Activated naive CD4-positive, alpha-beta T cell treated with anti-CD3 and anti-CD28 coated beads, Interleukin-2, amount 50 U/mL, for 24 hours (primary cell): ENCODE results near the gene CDH22.
A peak's percentile ranks its signal among the peaks of the same experiment; 100 is the strongest.

Experiments used
- H3K27ac Mint-ChIP-seq: one replicate; pipeline ENCODE4 v1.8.0; 2021; ENCODE audit warnings: mild to moderate bottlenecking, mixed read lengths
- H3K27me3 Mint-ChIP-seq: one replicate; pipeline ENCODE4 v1.8.0; 2021; ENCODE audit warnings: mixed read lengths
- H3K36me3 Mint-ChIP-seq: one replicate; pipeline ENCODE4 v1.8.0; 2021; ENCODE audit warnings: mixed read lengths
- H3K4me1 Mint-ChIP-seq: one replicate; pipeline ENCODE4 v1.8.0; 2021; ENCODE audit warnings: mixed read lengths
- H3K4me3 Mint-ChIP-seq: one replicate; pipeline ENCODE4 v1.8.0; 2021; ENCODE audit warnings: mild to moderate bottlenecking, mixed read lengths
- H3K9me3 Mint-ChIP-seq: one replicate; pipeline ENCODE4 v1.8.0; 2021; ENCODE audit warnings: mixed read lengths

Gene CDH22

GRCh38 chr20:46204594-46205186, 103.6 kb downstream of the CDH22 start:
- Mint-ChIP-seq H3K27me3 (peaks cover 26% of the 10 kb centered on the region), H3K9me3 (no peaks in the 10 kb centered on the region), H3K36me3 (no peaks in the 10 kb centered on the region), H3K27ac (no peak overlapping the region), H3K4me1 (peaks cover 17% of the 10 kb centered on the region), H3K4me3 (no peak overlapping the region)

- Mint-ChIP-seq H3K27ac (no peak overlapping the region), H3K4me3 (no peak overlapping the region), H3K4me1 (peaks cover 17% of the 10 kb centered on the region), H3K36me3 (no peaks in the 10 kb centered on the region), H3K27me3 (peaks cover 27% of the 10 kb centered on the region), H3K9me3 (no peaks in the 10 kb centered on the region)
Observed at GRCh38 chr20:46203510-46203837, 104.8 kb downstream of the CDH22 start.

GRCh38 chr20:46202766-46203509, 105.4 kb downstream of the CDH22 start:
- H3K27ac Mint-ChIP-seq, result no peak overlapping the region
- no peaks in the 10 kb centered on the region for H3K9me3 Mint-ChIP-seq
- H3K4me1 Mint-ChIP-seq, result peaks cover 17% of the 10 kb centered on the region
- H3K4me3 Mint-ChIP-seq, result no peak overlapping the region
- H3K27me3 Mint-ChIP-seq, result peaks cover 29% of the 10 kb centered on the region
- H3K36me3 Mint-ChIP-seq, result no peaks in the 10 kb centered on the region

- Mint-ChIP-seq H3K36me3 (no peaks in the 10 kb centered on the region), H3K27ac (no peak overlapping the region), H3K4me1 (peaks cover 9% of the 10 kb centered on the region), H3K9me3 (no peaks in the 10 kb centered on the region), H3K27me3 (peaks cover 30% of the 10 kb centered on the region), H3K4me3 (no peak overlapping the region)
Observed at GRCh38 chr20:46200582-46201570, 107.4 kb downstream of the CDH22 start.

- H3K36me3 Mint-ChIP-seq, result no peaks in the 10 kb centered on the region
- H3K27ac Mint-ChIP-seq, result no peak overlapping the region
- H3K4me1 Mint-ChIP-seq, result no peaks in the 10 kb centered on the region
- H3K9me3 Mint-ChIP-seq, result no peaks in the 10 kb centered on the region
- no peak overlapping the region for H3K4me3 Mint-ChIP-seq
- H3K27me3 Mint-ChIP-seq, result peaks cover 30% of the 10 kb centered on the region
Observed at GRCh38 chr20:46199198-46199597, 109.1 kb downstream of the CDH22 start.

- no peaks in the 10 kb centered on the region for H3K36me3 Mint-ChIP-seq
- no peak overlapping the region for H3K4me3 Mint-ChIP-seq
- no peaks in the 10 kb centered on the region for H3K4me1 Mint-ChIP-seq
- H3K9me3 Mint-ChIP-seq, result no peaks in the 10 kb centered on the region
- H3K27me3 Mint-ChIP-seq, result peaks cover 28% of the 10 kb centered on the region
- no peak overlapping the region for H3K27ac Mint-ChIP-seq
Observed at GRCh38 chr20:46196990-46197389, 111.3 kb downstream of the CDH22 start.

GRCh38 chr20:46195264-46196036, 112.8 kb downstream of the CDH22 start:
- Mint-ChIP-seq H3K9me3 (no peaks in the 10 kb centered on the region), H3K27ac (no peak overlapping the region), H3K27me3 (peaks cover 27% of the 10 kb centered on the region), H3K36me3 (no peaks in the 10 kb centered on the region), H3K4me3 (no peak overlapping the region), H3K4me1 (no peaks in the 10 kb centered on the region)

- Mint-ChIP-seq H3K27ac (peak overlapping the region; percentile 51), H3K36me3 (no peaks in the 10 kb centered on the region), H3K4me1 (no peaks in the 10 kb centered on the region), H3K4me3 (no peak overlapping the region), H3K9me3 (no peaks in the 10 kb centered on the region), H3K27me3 (peaks cover 22% of the 10 kb centered on the region)
Observed at GRCh38 chr20:46194409-46194808, 113.9 kb downstream of the CDH22 start.

GRCh38 chr20:46192376-46192944, 115.8 kb downstream of the CDH22 start:
- peaks cover 13% of the 10 kb centered on the region for H3K27me3 Mint-ChIP-seq
- H3K4me1 Mint-ChIP-seq, result no peaks in the 10 kb centered on the region
- no peak overlapping the region for H3K27ac Mint-ChIP-seq
- no peaks in the 10 kb centered on the region for H3K9me3 Mint-ChIP-seq
- H3K4me3 Mint-ChIP-seq, result no peak overlapping the region
- H3K36me3 Mint-ChIP-seq, result no peaks in the 10 kb centered on the region

- no peaks in the 10 kb centered on the region for H3K36me3 Mint-ChIP-seq
- peaks cover 13% of the 10 kb centered on the region for H3K27me3 Mint-ChIP-seq
- H3K4me1 Mint-ChIP-seq, result no peaks in the 10 kb centered on the region
- H3K4me3 Mint-ChIP-seq, result no peak overlapping the region
- no peaks in the 10 kb centered on the region for H3K9me3 Mint-ChIP-seq
- H3K27ac Mint-ChIP-seq, result no peak overlapping the region
Observed at GRCh38 chr20:46191611-46192010, 116.7 kb downstream of the CDH22 start.

- Mint-ChIP-seq H3K27me3 (peaks cover 11% of the 10 kb centered on the region), H3K4me1 (no peaks in the 10 kb centered on the region), H3K27ac (no peak overlapping the region), H3K36me3 (no peaks in the 10 kb centered on the region), H3K4me3 (no peak overlapping the region), H3K9me3 (no peaks in the 10 kb centered on the region)
Observed at GRCh38 chr20:46191168-46191540, 117.1 kb downstream of the CDH22 start.

- no peak overlapping the region for H3K27ac Mint-ChIP-seq
- peaks cover 11% of the 10 kb centered on the region for H3K27me3 Mint-ChIP-seq
- no peaks in the 10 kb centered on the region for H3K9me3 Mint-ChIP-seq
Observed at GRCh38 chr20:46190478-46191167, 117.7 kb downstream of the CDH22 start.

GRCh38 chr20:46188866-46189541, 119.3 kb downstream of the CDH22 start:
- H3K9me3 Mint-ChIP-seq, result no peaks in the 10 kb centered on the region
- H3K27ac Mint-ChIP-seq, result no peak overlapping the region
- H3K4me1 Mint-ChIP-seq, result no peaks in the 10 kb centered on the region
- H3K36me3 Mint-ChIP-seq, result no peaks in the 10 kb centered on the region
- no peak overlapping the region for H3K4me3 Mint-ChIP-seq
- H3K27me3 Mint-ChIP-seq, result peaks cover 10% of the 10 kb centered on the region

More at GRCh38 chr20:46190478-46191167, 117.7 kb downstream of the CDH22 start:
- Mint-ChIP-seq H3K4me1 (no peaks in the 10 kb centered on the region), H3K4me3 (no peak overlapping the region), H3K36me3 (no peaks in the 10 kb centered on the region)

GRCh38 chr20:46186210-46186609, 122.1 kb downstream of the CDH22 start:
- H3K27ac Mint-ChIP-seq, result no peak overlapping the region
- H3K4me1 Mint-ChIP-seq, result no peaks in the 10 kb centered on the region
- H3K4me3 Mint-ChIP-seq, result no peak overlapping the region
- no peaks in the 10 kb centered on the region for H3K9me3 Mint-ChIP-seq
- H3K27me3 Mint-ChIP-seq, result peaks cover 11% of the 10 kb centered on the region
- H3K36me3 Mint-ChIP-seq, result no peaks in the 10 kb centered on the region
